PC-3 (cell line): ENCODE data around the gene CACNA1C. TPM values are rescaled to one million over a fixed set of nuclear protein-coding genes. Genes with fewer than 3 reads are reported as not detected.

Experiments used
- ATAC-seq: fragments of 200-7000 bp; cut with Tn5 transposase; 2 replicates; pipeline ENCODE4 v1.9.1; 2020; ENCODE audit warnings: mild to moderate bottlenecking, moderate library complexity
- BruUV-seq: library from RNA; stranded (reverse); fragments of 400-500 nt; replicated peaks from 2 replicates; lab custom pipeline; 2021; lab: Mats Ljungman, UMichigan
- CTCF ChIA-PET: fragments of 300-600 bp; sonication (Branson Sonifier 250); formaldehyde crosslinking; loops from one replicate; lab custom pipeline; 2022; ENCODE audit warnings: antibody characterized with exemption; lab: Charles Lee
- POLR2A ChIA-PET: fragments of 300-600 bp; sonication (Branson Sonifier 250); formaldehyde crosslinking; loops from one replicate; lab custom pipeline; 2022; ENCODE audit warnings: antibody characterized with exemption; ENCODE audit not compliant: unreplicated experiment; lab: Charles Lee
- DNase-seq: peaks from one replicate; pipeline ENCODE4 v3.0.0-alpha.2; 2015
- H2AFZ ChIP-seq: fragments of 300-600 bp; sonication (generic); 2 replicates; pipeline ENCODE4 v1.6.0; 2016; ENCODE audit warnings: antibody characterized with exemption, low read length
- H3F3A ChIP-seq: fragments of 300-600 bp; sonication (generic); one replicate; pipeline ENCODE4 v1.6.0; 2017; ENCODE audit warnings: antibody characterized with exemption, low read length, control low read depth, mild to moderate bottlenecking; ENCODE audit not compliant: unreplicated experiment
- H3K27ac ChIP-seq: fragments of 300-600 bp; sonication (generic); 2 replicates; pipeline ENCODE4 v1.5.1; 2016; ENCODE audit warnings: mild to moderate bottlenecking, low read length
- H3K27me3 ChIP-seq: fragments of 300-600 bp; sonication (generic); 2 replicates; pipeline ENCODE4 v1.6.1; 2016; ENCODE audit warnings: low read length, mixed read lengths
- H3K36me3 ChIP-seq: fragments of 300-600 bp; sonication (generic); 2 replicates; pipeline ENCODE4 v1.6.1; 2016; ENCODE audit warnings: low read depth, mixed run types, low read length, mixed read lengths
- H3K4me1 ChIP-seq: fragments of 300-600 bp; sonication (generic); 2 replicates; pipeline ENCODE4 v1.5.1; 2016; ENCODE audit warnings: low read length; ENCODE audit not compliant: insufficient read depth
- H3K4me2 ChIP-seq: fragments of 300-600 bp; sonication (generic); 2 replicates; pipeline ENCODE4 v1.6.0; 2016; ENCODE audit warnings: low read length
- H3K4me3 ChIP-seq: fragments of 300-600 bp; sonication (generic); 2 replicates; pipeline ENCODE4 v1.5.1; 2016; ENCODE audit warnings: mild to moderate bottlenecking, low read length, mixed read lengths
- H3K79me2 ChIP-seq: fragments of 300-600 bp; sonication (generic); 2 replicates; pipeline ENCODE4 v1.6.1; 2017; ENCODE audit warnings: low read length, mixed read lengths
- H3K9ac ChIP-seq: fragments of 300-600 bp; sonication (generic); 2 replicates; pipeline ENCODE4 v1.6.0; 2016; ENCODE audit warnings: mild to moderate bottlenecking, low read length
- H3K9me2 ChIP-seq: fragments of 300-600 bp; sonication (generic); replicated peaks from 2 replicates; pipeline ENCODE4 v1.6.1; 2016; ENCODE audit warnings: mixed run types, low read length, mixed read lengths
- H3K9me3 ChIP-seq: fragments of 300-600 bp; sonication (generic); 2 replicates; pipeline ENCODE4 v1.6.1; 2016; ENCODE audit warnings: low read length, mixed read lengths
- H4K20me1 ChIP-seq: fragments of 300-600 bp; sonication (generic); 2 replicates; pipeline ENCODE4 v1.6.1; 2016; ENCODE audit warnings: low read length, mixed read lengths
- CTCF ChIP-seq: fragments of 300-600 bp; sonication (generic); conservative IDR thresholded peaks from 2 replicates; pipeline ENCODE4 v1.5.1; 2017; ENCODE audit warnings: antibody characterized with exemption, low read depth, mild to moderate bottlenecking, low read length
- EZH2 ChIP-seq: fragments of 300-600 bp; sonication (generic); IDR thresholded peaks from one replicate; pipeline ENCODE4 v1.6.1; 2017; ENCODE audit warnings: antibody characterized with exemption, mild to moderate bottlenecking, low read length; ENCODE audit not compliant: unreplicated experiment
- EZH2phosphoT487 ChIP-seq: fragments of 300-600 bp; sonication (generic); IDR thresholded peaks from 2 replicates; pipeline ENCODE4 v1.6.1; 2018; ENCODE audit warnings: mild to moderate bottlenecking, antibody characterized with exemption, low read length, borderline replicate concordance
- intact Hi-C: fragments of 100-400 bp; cut with micrococcal nuclease; formaldehyde crosslinking; loops from 2 replicates; pipeline ENCODE4 v1.9.0; 2023
- total RNA-seq: library from RNA; depleted of rRNA; stranded (reverse); fragments of >200 nt; gene quantifications from 2 replicates; pipeline ENCODE4 v1.2.3, GENCODE V29; 2014

Gene CACNA1C
- total RNA-seq, 1 experiment from 2014 or later: not detected

- BruUV-seq: no TSS peak
- DNase-seq (no peak), ATAC-seq (no peak)
- Histone ChIP-seq H3K9ac (no peak overlapping the region), H3K4me3 (no peak overlapping the region), H3K27me3 (peaks cover 65% of the 10 kb centered on the region), H3K9me2 (no peaks in the 10 kb centered on the region), H2AFZ (no peak overlapping the region), H3K4me1 (no peaks in the 10 kb centered on the region), H3K27ac (no peak overlapping the region), H3K36me3 (no peaks in the 10 kb centered on the region), H3K4me2 (no peak overlapping the region), H4K20me1 (no peaks in the 10 kb centered on the region), H3K79me2 (no peaks in the 10 kb centered on the region), H3K9me3 (no peaks in the 10 kb centered on the region), H3F3A (no peaks in the 10 kb centered on the region)
- POLR2A ChIA-PET: no interaction called here
- intact Hi-C loops: no loop called here
- no peak for TF ChIP-seq EZH2phosphoT487
- no peak for TF ChIP-seq CTCF
- no peak for TF ChIP-seq EZH2
- CTCF ChIA-PET: no interaction called here
Measured at GRCh38 chr12:2689393-2689792, 636.6 kb downstream of the CACNA1C start.

DNA sequence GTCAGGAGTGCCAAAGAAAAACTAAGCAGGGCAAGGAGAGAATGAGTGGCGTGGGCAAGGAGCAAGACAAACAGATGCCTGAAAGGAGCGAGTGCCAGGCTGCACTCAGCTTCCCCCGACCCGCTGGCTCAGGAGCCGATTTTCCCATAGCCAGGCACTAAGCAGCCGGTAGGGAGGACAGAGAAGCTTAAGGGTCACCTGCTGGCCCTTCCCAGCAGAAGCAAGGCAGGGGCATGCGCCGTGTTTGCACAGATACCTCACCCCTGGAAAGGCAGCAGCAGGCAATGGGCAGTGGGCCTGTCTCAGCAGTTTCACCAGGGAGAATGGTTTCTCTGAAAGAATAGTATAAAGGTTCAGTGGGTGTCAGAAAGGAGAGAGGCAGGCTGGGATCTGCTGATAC is 637.1 kb downstream of the CACNA1C start:
- Histone ChIP-seq H2AFZ (no peak overlapping the region), H3F3A (no peaks in the 10 kb centered on the region), H3K9me3 (no peaks in the 10 kb centered on the region), H3K27me3 (peaks cover 70% of the 10 kb centered on the region), H3K9ac (no peak overlapping the region), H3K27ac (no peak overlapping the region), H3K79me2 (no peaks in the 10 kb centered on the region), H4K20me1 (no peaks in the 10 kb centered on the region), H3K4me3 (no peak overlapping the region), H3K4me2 (no peak overlapping the region), H3K9me2 (no peaks in the 10 kb centered on the region), H3K4me1 (no peaks in the 10 kb centered on the region), H3K36me3 (no peaks in the 10 kb centered on the region)
- ATAC-seq: no peak
- intact Hi-C loops: no loop called here
- ChIA-PET CTCF (no interaction called here), POLR2A (no interaction called here)
- TF ChIP-seq CTCF: no peak
- no peak for TF ChIP-seq EZH2phosphoT487
- TF ChIP-seq EZH2: no peak
- no peak for DNase-seq
- no TSS peak for BruUV-seq

DNA sequence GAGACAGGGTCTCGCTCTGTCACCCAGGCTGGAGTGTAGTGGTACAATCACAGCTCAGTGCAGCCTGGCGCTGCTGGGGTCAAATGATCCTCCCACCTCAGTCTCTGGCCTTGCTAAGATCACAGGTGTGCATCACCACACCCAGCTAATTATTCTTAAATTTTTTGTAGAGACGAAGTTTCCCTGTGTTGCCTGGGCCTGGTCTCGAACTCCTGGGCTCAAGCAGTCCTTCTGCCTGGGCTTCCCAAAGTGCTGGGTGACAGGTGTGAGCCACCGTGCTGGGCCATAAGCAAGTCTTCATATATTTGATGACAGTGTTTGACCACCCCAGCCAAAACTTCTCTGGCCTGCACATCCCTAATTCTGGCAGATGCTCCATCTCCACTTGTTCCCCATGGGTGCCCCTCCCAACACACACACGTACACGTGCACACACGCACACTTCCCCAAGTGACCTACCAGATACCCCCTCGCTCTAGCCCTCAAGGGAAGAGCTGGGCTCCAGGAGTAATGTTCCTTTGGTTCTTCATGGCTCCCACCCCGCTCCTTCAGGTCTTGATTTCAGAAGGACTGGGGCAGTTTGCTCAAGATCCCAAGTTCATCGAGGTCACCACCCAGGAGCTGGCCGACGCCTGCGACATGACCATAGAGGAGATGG is 637.7 kb downstream of the CACNA1C start:
- ATAC-seq (no peak), DNase-seq (no peak)
- POLR2A ChIA-PET: no interaction called here
- H3K4me2 ChIP-seq: no peak overlapping the region
- no peaks in the 10 kb centered on the region for H3K4me1 ChIP-seq
- H3K36me3 ChIP-seq: no peaks in the 10 kb centered on the region
- TF ChIP-seq CTCF: no peak
- TF ChIP-seq EZH2phosphoT487: no peak
- no peaks in the 10 kb centered on the region for H3K79me2 ChIP-seq
- no peaks in the 10 kb centered on the region for H3F3A ChIP-seq
- BruUV-seq: no TSS peak
- H3K27me3 ChIP-seq: peaks cover 75% of the 10 kb centered on the region
- no peak overlapping the region for H3K27ac ChIP-seq
- H4K20me1 ChIP-seq: no peaks in the 10 kb centered on the region
- intact Hi-C loops: no loop called here
- no peak overlapping the region for H2AFZ ChIP-seq
- H3K9me3 ChIP-seq: no peaks in the 10 kb centered on the region
- CTCF ChIA-PET: no interaction called here
- H3K9ac ChIP-seq: no peak overlapping the region
- H3K9me2 ChIP-seq: no peaks in the 10 kb centered on the region
- H3K4me3 ChIP-seq: no peak overlapping the region
